ENCODE results near the gene CYFIP2. TPM values are rescaled to one million over a fixed set of nuclear protein-coding genes. Genes with fewer than 3 reads are reported as not detected.

The CYFIP2 gene
- total and polyA plus RNA-seq, 2 of the 13 experiments (the other 11 are each of a cell fraction or from before 2014, with no cell fraction given) = 22.6 to 30.3 TPM

DNA sequence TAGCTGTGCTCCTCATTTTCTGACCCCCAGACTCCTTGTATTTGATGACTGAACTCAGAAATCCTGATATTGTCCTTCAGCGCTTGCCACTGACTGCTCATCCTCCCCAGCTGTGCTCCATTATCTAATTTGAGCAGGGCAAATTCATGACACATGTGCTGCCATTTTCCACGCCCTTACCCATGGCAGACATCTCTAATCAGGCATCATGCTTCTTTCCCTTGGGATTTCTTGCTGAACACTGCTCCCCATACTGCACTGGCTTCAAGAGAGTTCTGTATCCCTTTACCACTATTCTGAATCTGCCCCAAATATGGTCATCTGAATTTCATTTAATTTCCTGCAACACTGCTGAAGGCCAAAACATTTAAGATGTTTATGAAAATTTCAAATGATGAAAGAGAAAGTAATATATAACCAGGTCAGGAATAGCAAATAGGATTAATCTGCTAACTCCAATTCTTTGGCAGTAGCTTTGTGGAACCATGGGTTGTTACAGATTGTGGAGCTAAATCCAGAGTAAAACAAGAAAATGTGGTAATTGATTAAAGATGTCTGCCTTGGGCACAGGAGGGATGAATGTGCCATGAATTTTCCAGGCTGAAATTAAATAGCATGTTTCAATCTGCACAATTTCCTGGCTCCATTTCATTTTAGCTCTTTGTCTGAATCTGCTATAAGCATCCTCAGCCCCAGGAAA is 93.6 kb downstream of the CYFIP2 start (continued):
- TF ChIP-seq, protein P1, sequence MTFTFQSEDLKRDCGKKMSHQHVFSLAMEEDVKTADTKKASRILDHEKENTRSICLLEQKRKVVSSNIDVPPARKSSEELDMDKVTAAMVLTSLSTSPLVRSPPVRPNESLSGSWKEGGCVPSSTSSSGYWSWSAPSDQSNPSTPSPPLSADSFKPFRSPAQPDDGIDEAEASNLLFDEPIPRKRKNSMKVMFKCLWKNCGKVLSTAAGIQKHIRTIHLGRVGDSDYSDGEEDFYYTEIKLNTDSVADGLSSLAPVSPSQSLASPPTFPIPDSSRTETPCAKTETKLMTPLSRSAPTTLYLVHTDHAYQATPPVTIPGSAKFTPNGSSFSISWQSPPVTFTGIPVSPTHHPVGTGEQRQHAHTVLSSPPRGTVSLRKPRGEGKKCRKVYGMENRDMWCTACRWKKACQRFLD (CRISPR knock-in tag; IDR thresholded peaks at IDR 0.05; ENCODE audit: borderline replicate concordance) = no peak
- TF ChIP-seq, protein P2, sequence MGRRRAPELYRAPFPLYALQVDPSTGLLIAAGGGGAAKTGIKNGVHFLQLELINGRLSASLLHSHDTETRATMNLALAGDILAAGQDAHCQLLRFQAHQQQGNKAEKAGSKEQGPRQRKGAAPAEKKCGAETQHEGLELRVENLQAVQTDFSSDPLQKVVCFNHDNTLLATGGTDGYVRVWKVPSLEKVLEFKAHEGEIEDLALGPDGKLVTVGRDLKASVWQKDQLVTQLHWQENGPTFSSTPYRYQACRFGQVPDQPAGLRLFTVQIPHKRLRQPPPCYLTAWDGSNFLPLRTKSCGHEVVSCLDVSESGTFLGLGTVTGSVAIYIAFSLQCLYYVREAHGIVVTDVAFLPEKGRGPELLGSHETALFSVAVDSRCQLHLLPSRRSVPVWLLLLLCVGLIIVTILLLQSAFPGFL (CRISPR knock-in tag; IDR thresholded peaks at IDR 0.05) = no peak
- TF ChIP-seq SPEN (CRISPR knock-in tag; IDR thresholded peaks at IDR 0.05; ENCODE audit: low read depth) = no peak
- no peak for TF ChIP-seq ZNF317 (CRISPR knock-in tag; IDR thresholded peaks at IDR 0.05)
- TF ChIP-seq KDM5B (CRISPR knock-in tag; IDR thresholded peaks at IDR 0.05; ENCODE audit: borderline replicate concordance) = no peak
- no peak for TF ChIP-seq PRMT3 (CRISPR knock-in tag; IDR thresholded peaks at IDR 0.05; ENCODE audit: borderline replicate concordance, low read depth)
- no peak for TF ChIP-seq FOXO1 (CRISPR knock-in tag; IDR thresholded peaks at IDR 0.05)
- TF ChIP-seq ZNF260 (CRISPR knock-in tag; IDR thresholded peaks at IDR 0.05; ENCODE audit: borderline replicate concordance, low read depth) = no peak
- no peak for TF ChIP-seq FOXC1 (CRISPR knock-in tag; IDR thresholded peaks at IDR 0.05; ENCODE audit: borderline replicate concordance)

DNA sequence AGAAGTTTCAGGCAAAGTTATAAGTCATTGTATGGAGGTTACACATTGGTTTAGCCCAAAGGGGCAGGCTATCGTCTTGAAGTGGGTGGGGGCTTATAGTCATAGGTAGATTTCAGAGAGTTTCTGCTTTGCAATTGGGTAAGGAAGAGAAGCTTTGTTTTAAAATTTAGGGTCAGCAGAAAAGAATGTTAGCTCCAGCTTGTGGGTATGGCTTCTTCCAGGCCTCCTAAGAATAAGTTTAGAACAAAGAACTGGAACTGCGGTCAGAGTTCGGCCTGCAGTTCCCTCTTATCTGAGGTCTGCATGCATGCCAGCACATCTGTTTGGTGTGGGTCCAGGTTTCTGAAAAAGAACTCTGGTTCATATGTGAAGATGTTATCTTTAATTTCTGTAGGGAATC is 96.1 kb downstream of the CYFIP2 start:
- ChIA-PET CTCF (ENCODE audit: low intra/inter-chr PET ratio, low total read pairs) (no interaction called here), POLR2A (no interaction called here)
- no peaks in the 10 kb centered on the region for H3K79me2 ChIP-seq (ENCODE audit: insufficient read depth, low read length)
- no peak for DNase-seq (ENCODE audit: low spot score)
- BruUV-seq (replicated peaks) = no TSS peak
- H3K9me3 ChIP-seq (ENCODE audit: low read length) = no peaks in the 10 kb centered on the region
- H3K27me3 ChIP-seq (ENCODE audit: control insufficient read depth in 1 of 2, insufficient read depth in 2 of 2, low read length in 2 of 2) = no peaks in the 10 kb centered on the region
- TF ChIP-seq, protein P3, sequence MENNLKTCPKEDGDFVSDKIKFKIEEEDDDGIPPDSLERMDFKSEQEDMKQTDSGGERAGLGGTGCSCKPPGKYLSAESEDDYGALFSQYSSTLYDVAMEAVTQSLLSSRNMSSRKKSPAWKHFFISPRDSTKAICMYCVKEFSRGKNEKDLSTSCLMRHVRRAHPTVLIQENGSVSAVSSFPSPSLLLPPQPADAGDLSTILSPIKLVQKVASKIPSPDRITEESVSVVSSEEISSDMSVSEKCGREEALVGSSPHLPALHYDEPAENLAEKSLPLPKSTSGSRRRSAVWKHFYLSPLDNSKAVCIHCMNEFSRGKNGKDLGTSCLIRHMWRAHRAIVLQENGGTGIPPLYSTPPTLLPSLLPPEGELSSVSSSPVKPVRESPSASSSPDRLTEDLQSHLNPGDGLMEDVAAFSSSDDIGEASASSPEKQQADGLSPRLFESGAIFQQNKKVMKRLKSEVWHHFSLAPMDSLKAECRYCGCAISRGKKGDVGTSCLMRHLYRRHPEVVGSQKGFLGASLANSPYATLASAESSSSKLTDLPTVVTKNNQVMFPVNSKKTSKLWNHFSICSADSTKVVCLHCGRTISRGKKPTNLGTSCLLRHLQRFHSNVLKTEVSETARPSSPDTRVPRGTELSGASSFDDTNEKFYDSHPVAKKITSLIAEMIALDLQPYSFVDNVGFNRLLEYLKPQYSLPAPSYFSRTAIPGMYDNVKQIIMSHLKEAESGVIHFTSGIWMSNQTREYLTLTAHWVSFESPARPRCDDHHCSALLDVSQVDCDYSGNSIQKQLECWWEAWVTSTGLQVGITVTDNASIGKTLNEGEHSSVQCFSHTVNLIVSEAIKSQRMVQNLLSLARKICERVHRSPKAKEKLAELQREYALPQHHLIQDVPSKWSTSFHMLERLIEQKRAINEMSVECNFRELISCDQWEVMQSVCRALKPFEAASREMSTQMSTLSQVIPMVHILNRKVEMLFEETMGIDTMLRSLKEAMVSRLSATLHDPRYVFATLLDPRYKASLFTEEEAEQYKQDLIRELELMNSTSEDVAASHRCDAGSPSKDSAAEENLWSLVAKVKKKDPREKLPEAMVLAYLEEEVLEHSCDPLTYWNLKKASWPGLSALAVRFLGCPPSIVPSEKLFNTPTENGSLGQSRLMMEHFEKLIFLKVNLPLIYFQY (CRISPR knock-in tag; IDR thresholded peaks at IDR 0.05; ENCODE audit: borderline replicate concordance) = no peak
- TF ChIP-seq TBX2 (CRISPR knock-in tag; IDR thresholded peaks at IDR 0.05; ENCODE audit: borderline replicate concordance) = no peak
- no peak for TF ChIP-seq HES4 (CRISPR knock-in tag; IDR thresholded peaks at IDR 0.05; ENCODE audit: borderline replicate concordance)
- no peak for TF ChIP-seq FOXK1 (CRISPR knock-in tag; IDR thresholded peaks at IDR 0.05; ENCODE audit: borderline replicate concordance, low read depth)
- no peak for TF ChIP-seq LCORL (IDR thresholded peaks at IDR 0.05)
- TF ChIP-seq LCORL (CRISPR knock-in tag; IDR thresholded peaks at IDR 0.05) = no peak
- TF ChIP-seq NFE2 (CRISPR knock-in tag; IDR thresholded peaks at IDR 0.05) = no peak
- no peak for TF ChIP-seq REXO4 (CRISPR knock-in tag; IDR thresholded peaks at IDR 0.05; ENCODE audit: borderline replicate concordance)
- no peak for TF ChIP-seq ZNF713 (CRISPR knock-in tag; IDR thresholded peaks at IDR 0.05)
- H4K20me1 ChIP-seq (ENCODE audit: insufficient read depth, low read length) = no peaks in the 10 kb centered on the region
- WGBS (ENCODE audit: low lambda C conversion rate) = 95% methylated on average over 3 of the region's 3 CpGs
- H3K4me3 ChIP-seq (replicated peaks in 1 of 3; ENCODE audit: insufficient read depth in 1 of 3, low read depth in 2 of 3, low read length in 3 of 3) = no peak overlapping the region
- intact Hi-C loops (cut with micrococcal nuclease; ENCODE audit: unreplicated experiment) (no loop called here), in situ Hi-C loops (cut with HindIII; ENCODE audit: extremely low pct_ligation_motif_present, low pct_unique_long_range_greater_than_20kb) (no loop called here)
- no peak for FAIRE-seq
- no peak overlapping the region for H3K4me2 ChIP-seq (ENCODE audit: low read depth, low read length)
- H3K27ac ChIP-seq (ENCODE audit: extremely low read length, insufficient read depth, low read length) = no peak overlapping the region
- H3K9ac ChIP-seq (ENCODE audit: insufficient read depth, low read depth, low read length) = no peak overlapping the region
- ATAC-seq = no peak
- H3K4me1 ChIP-seq (ENCODE audit: insufficient read depth, low read length) = no peaks in the 10 kb centered on the region
- peaks cover 1 to 20% of the 10 kb centered on the region in 2 experiments; a peak in 4 of 5 replicates for H3K36me3 ChIP-seq (replicated peaks in 1 of 2; ENCODE audit: control insufficient read depth in 1 of 2, insufficient read depth in 2 of 2, low read length in 2 of 2)
- no peak overlapping the region for H2AFZ ChIP-seq (ENCODE audit: low read length)
